HCT116 (cell line): ENCODE measurements around the gene AQP7. TPM values are rescaled to one million over a fixed set of nuclear protein-coding genes. Genes with fewer than 3 reads are reported as not detected.

ENCODE experiments used
- ATAC-seq: fragments of 200-7000 bp; cut with Tn5 transposase; 2 replicates; pipeline ENCODE4 v1.9.1; 2020; ENCODE audit warnings: mild to moderate bottlenecking, moderate library complexity
- BruUV-seq: library from RNA; stranded (reverse); fragments of 400-500 nt; replicated peaks from 2 replicates; lab custom pipeline; 2021; lab: Mats Ljungman, UMichigan
- CTCF ChIA-PET: fragments of 300-600 bp; sonication (Branson Sonifier 250); formaldehyde crosslinking; loops from one replicate; lab custom pipeline; 2021; ENCODE audit warnings: antibody characterized with exemption; lab: Charles Lee
- POLR2A ChIA-PET: fragments of 300-600, 350-600 bp; sonication (Branson Sonifier 250); formaldehyde crosslinking; loops from one replicate; lab custom pipeline; 2021; ENCODE audit warnings: antibody characterized with exemption; lab: Charles Lee
- RAD21 ChIA-PET, 2 experiments: fragments of 300-600 bp; sonication (Branson Sonifier 250); formaldehyde crosslinking; loops; one replicate each; lab custom pipeline; 2023; ENCODE audit warnings: low total read pairs in 2 of 2; ENCODE audit not compliant: uncharacterized antibody in 2 of 2, unreplicated experiment in 2 of 2, low non-redundant PET in 1 of 2; lab: Charles Lee
- DNase-seq: peaks from one replicate; pipeline ENCODE4 v3.0.0-alpha.2; 2010; ENCODE audit warnings: low read depth, low spot score
- H2AFZ ChIP-seq: fragments of 200-600 bp; shearing (Covaris generic), sonication (generic); 2 replicates; pipeline ENCODE4 v1.6.1; 2017; ENCODE audit warnings: low read depth, mixed run types, mixed read lengths, antibody characterized with exemption, low read length; ENCODE audit not compliant: poor library complexity, severe bottlenecking
- H3K27ac ChIP-seq: 2 replicates; pipeline ENCODE4 v1.5.1; 2012; ENCODE audit warnings: low read depth, low read length
- H3K27me3 ChIP-seq: fragments of 200-600 bp; sonication (generic); 2 replicates; pipeline ENCODE4 v1.6.1; 2016; ENCODE audit warnings: mixed run types, low read length, mixed read lengths; ENCODE audit not compliant: insufficient read depth
- H3K36me3 ChIP-seq, 2 experiments: fragments of 200-500 bp in 1 of 2; fragments of 200-600 bp in 1 of 2; sonication (Bioruptor generic) in 1 of 2; sonication (generic) in 1 of 2; 2 replicates each; pipeline versions ENCODE4 v1.5.1 to v1.6.1; 2014 to 2016; ENCODE audit warnings: low read length in 2 of 2, inconsistent platforms in 1 of 2, mixed read lengths in 1 of 2, mixed run types in 1 of 2; ENCODE audit not compliant: insufficient read depth in 2 of 2, control insufficient read depth in 1 of 2
- H3K4me1 ChIP-seq, 2 experiments: fragments of 200-600 bp in 1 of 2; sonication (generic) in 1 of 2; 2 replicates each; pipeline versions ENCODE4 v1.5.1 to v1.6.1; 2012 to 2017; ENCODE audit warnings: low read length in 2 of 2, inconsistent platforms in 1 of 2, mild to moderate bottlenecking in 1 of 2, mixed read lengths in 1 of 2, mixed run types in 1 of 2, moderate library complexity in 1 of 2; ENCODE audit not compliant: insufficient read depth in 2 of 2, control insufficient read depth in 1 of 2
- H3K4me2 ChIP-seq: fragments of 200-600 bp; sonication (generic); 2 replicates; pipeline ENCODE4 v1.6.1; 2017; ENCODE audit warnings: mixed run types, low read length, mixed read lengths
- H3K4me3 ChIP-seq, 2 experiments: fragments of 200-600 bp in 1 of 2; sonication (generic) in 1 of 2; replicated peaks in 1 of 2; 2 replicates each; pipeline ENCODE4 v1.5.1; 2011 to 2016; ENCODE audit warnings: low read length in 2 of 2, control low read depth in 1 of 2, low read depth in 1 of 2, mild to moderate bottlenecking in 1 of 2, mixed read lengths in 1 of 2, mixed run types in 1 of 2
- H3K79me2 ChIP-seq: fragments of 200-600 bp; sonication (generic); 2 replicates; pipeline ENCODE4 v1.6.1; 2017; ENCODE audit warnings: mild to moderate bottlenecking, mixed run types, low read length, moderate library complexity, mixed read lengths; ENCODE audit not compliant: insufficient read depth
- H3K9ac ChIP-seq: fragments of 200-600 bp; sonication (generic); 2 replicates; pipeline ENCODE4 v1.6.1; 2016; ENCODE audit warnings: low read length, mixed read lengths
- H3K9me2 ChIP-seq: fragments of 200-600 bp; sonication (generic), shearing (Covaris generic); 2 replicates; pipeline ENCODE4 v1.6.1; 2017; ENCODE audit warnings: mixed run types, mild to moderate bottlenecking, moderate library complexity; ENCODE audit not compliant: insufficient read depth
- H3K9me3 ChIP-seq, 2 experiments: fragments of 200-500 bp in 1 of 2; fragments of 200-600 bp in 1 of 2; sonication (Bioruptor generic) in 1 of 2; sonication (generic) in 1 of 2; 2 replicates each; pipeline ENCODE4 v1.6.1; 2014 to 2017; ENCODE audit warnings: low read length in 2 of 2, mixed read lengths in 2 of 2, inconsistent platforms in 1 of 2, low read depth in 1 of 2, mild to moderate bottlenecking in 1 of 2, mixed run types in 1 of 2, moderate library complexity in 1 of 2; ENCODE audit not compliant: control insufficient read depth in 1 of 2, insufficient read depth in 1 of 2
- H4K20me1 ChIP-seq: fragments of 200-600 bp; sonication (generic), shearing (Covaris generic); 2 replicates; pipeline ENCODE4 v1.6.1; 2017; ENCODE audit warnings: mixed run types, mild to moderate bottlenecking, moderate library complexity; ENCODE audit not compliant: insufficient read depth
- ATF3 ChIP-seq: IDR thresholded peaks from 2 replicates; pipeline ENCODE4 v1.6.1; 2012
- EGR1 ChIP-seq: IDR thresholded peaks from 2 replicates; pipeline ENCODE4 v1.6.1; 2012; ENCODE audit warnings: low read depth
- EZH2 ChIP-seq: fragments of 200-600 bp; sonication (generic); IDR thresholded peaks from 2 replicates; pipeline ENCODE4 v1.6.1; 2017; ENCODE audit warnings: antibody characterized with exemption, mixed run types
- JUND ChIP-seq: IDR thresholded peaks from 2 replicates; pipeline ENCODE4 v1.6.1; 2012
- RAD21 ChIP-seq: IDR thresholded peaks from 2 replicates; pipeline ENCODE4 v1.6.1; 2012; ENCODE audit warnings: low read depth, mild to moderate bottlenecking
- SP1 ChIP-seq: IDR thresholded peaks from 2 replicates; pipeline ENCODE4 v1.6.1; 2012; ENCODE audit warnings: low read depth
- ZBTB33 ChIP-seq: IDR thresholded peaks from 2 replicates; pipeline ENCODE4 v1.6.1; 2011; ENCODE audit warnings: mild to moderate bottlenecking, low read length, moderate library complexity; ENCODE audit not compliant: insufficient replicate concordance; ENCODE audit errors: extremely low read depth
- ZNF274 ChIP-seq: fragments of 200-500 bp; sonication (Bioruptor generic); IDR thresholded peaks from 2 replicates; pipeline ENCODE4 v1.6.1; 2014; ENCODE audit warnings: mild to moderate bottlenecking, low read depth, low read length, inconsistent platforms
- intact Hi-C: fragments of 100-400 bp; cut with micrococcal nuclease; formaldehyde crosslinking; loops from 2 replicates; pipeline ENCODE4 v1.10.0; 2022
- total RNA-seq: library from RNA; stranded (reverse); gene quantifications from one replicate; pipeline ENCODE4 v1.2.1, GENCODE V29; 2021; ENCODE audit not compliant: unreplicated experiment

Gene AQP7
- total RNA-seq, 1 experiment from 2014 or later = 0.96 TPM

GRCh38 chr9:33450621-33451146 is 48.3 kb upstream of the AQP7 start (continued):
- TF ChIP-seq ZBTB33 (no peak), EGR1 (no peak), EZH2 (no peak), ZNF274 (no peak), RAD21 (no peak)

GRCh38 chr9:33449715-33450114 is 47.3 kb upstream of the AQP7 start:
- TF ChIP-seq SP1 = no peak
- no peak for TF ChIP-seq ATF3
- TF ChIP-seq JUND = no peak
- no TSS peak for BruUV-seq
- H3K4me2 ChIP-seq = no peak overlapping the region
- peaks cover 50 to 60% of the 10 kb centered on the region in 2 experiments for H3K4me1 ChIP-seq
- no peak overlapping the region for H3K4me3 ChIP-seq
- no peaks in the 10 kb centered on the region for H3K9me2 ChIP-seq
- intact Hi-C loops = no loop called here
- no peak overlapping the region for H3K9ac ChIP-seq
- DNase-seq (no peak), ATAC-seq (no peak)
- H3K9me3 ChIP-seq = no peaks in the 10 kb centered on the region
- POLR2A ChIA-PET = interaction anchor here (0.9 kb wide), 1 partner anchor 34 kb away, joined by 3 read pairs; no protein-coding TSS in a partner anchor
- H3K27ac ChIP-seq = no peak overlapping the region
- no peaks in the 10 kb centered on the region for H3K27me3 ChIP-seq
- CTCF ChIA-PET = interaction anchor here (1.1 to 4.0 kb wide), 3 partner anchors 8 to 74 kb away, joined by 3 to 39 read pairs (median 5); no protein-coding TSS in a partner anchor
- no peak overlapping the region for H2AFZ ChIP-seq
- RAD21 ChIA-PET = interaction anchor here in 1 of 2 experiments (0.6 kb wide), 1 partner anchor 33 kb away, joined by 4 read pairs; no protein-coding TSS in a partner anchor
- H3K36me3 ChIP-seq = no peaks in the 10 kb centered on the region
- no peaks in the 10 kb centered on the region for H3K79me2 ChIP-seq
- H4K20me1 ChIP-seq = no peaks in the 10 kb centered on the region
